Activated T-cell treated with anti-CD3 and anti-CD28 coated beads, Interleukin-2, amount 50 U/mL, for 4 hours (primary cell): ENCODE data around the gene NABP2. TPM values are rescaled to one million over a fixed set of nuclear protein-coding genes. Genes with fewer than 3 reads are reported as not detected.
A peak's percentile ranks its signal among the peaks of the same experiment; 100 is the strongest.
"Not testable (repeated sequence)": the region's sequence is repeated elsewhere in the genome, so short reads cannot be mapped to it uniquely, and the experiment has no call there.

Experiments
- ATAC-seq, 2 donors: fragments of 200-7000 bp; cut with Tn5 transposase; one replicate each; pipeline ENCODE4 v1.10.0; 2021
- DNase-seq: peaks from one replicate; pipeline ENCODE4 v3.0.0-alpha.2; 2020
- H3K27me3 Mint-ChIP-seq: one replicate; pipeline ENCODE4 v1.8.0; 2021; ENCODE audit warnings: low read depth, mixed read lengths
- H3K36me3 Mint-ChIP-seq: one replicate; pipeline ENCODE4 v1.8.0; 2022; ENCODE audit warnings: mixed read lengths; ENCODE audit not compliant: insufficient read depth
- H3K4me1 Mint-ChIP-seq: one replicate; pipeline ENCODE4 v1.8.0; 2021; ENCODE audit warnings: low read depth, mixed read lengths
- H3K4me3 Mint-ChIP-seq: one replicate; pipeline ENCODE4 v1.8.0; 2021; ENCODE audit warnings: mild to moderate bottlenecking, moderate library complexity, mixed read lengths
- H3K9me3 Mint-ChIP-seq: one replicate; pipeline ENCODE4 v1.8.0; 2021; ENCODE audit warnings: mixed read lengths
- total RNA-seq, 3 donors: library from RNA; stranded (reverse); gene quantifications; one replicate each; pipeline ENCODE4 v1.2.1, GENCODE V29; 2021

NABP2 gene
- total RNA-seq, 3 donors from 2014 or later, result 92.7 to 103 (median 98.9) TPM

GRCh38 chr12:56262955-56263354 lies 38.8 kb downstream of the NABP2 start:
- H3K4me3 Mint-ChIP-seq, DNase-seq: not testable (repeated sequence)
- H3K4me1 Mint-ChIP-seq, result peaks cover 20% of the 10 kb centered on the region

DNA sequence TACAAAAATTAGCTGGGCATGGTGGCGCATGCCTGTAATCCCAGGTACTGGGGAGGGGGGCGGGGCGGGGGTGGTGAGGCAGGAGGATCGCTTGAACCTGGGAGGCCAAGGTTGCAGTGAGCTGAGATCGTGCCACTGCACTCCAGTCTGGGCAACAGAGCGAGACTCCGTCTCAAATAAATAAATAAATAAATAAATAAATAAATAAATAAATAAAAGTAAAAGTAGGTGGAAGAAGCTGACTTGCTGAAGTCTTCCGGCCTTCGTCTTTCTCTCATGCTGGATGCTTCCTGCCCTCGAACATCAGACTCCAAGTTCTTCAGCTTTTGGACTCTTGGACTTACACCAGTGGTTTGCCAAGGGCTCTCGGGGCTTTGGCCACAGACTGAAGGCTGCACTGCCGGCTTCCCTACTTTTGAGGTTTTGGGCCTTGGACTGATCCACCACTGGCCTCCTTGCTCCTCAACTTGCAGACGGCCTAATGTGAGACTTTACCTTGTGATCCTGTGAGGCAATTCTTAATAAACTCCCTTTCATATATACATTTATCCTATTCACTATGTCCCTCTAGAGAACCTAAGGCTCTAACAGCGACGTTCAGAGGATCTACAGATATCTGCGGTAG lies 42.0 kb downstream of the NABP2 start:
- Mint-ChIP-seq H3K4me1 (peaks cover 15% of the 10 kb centered on the region), H3K4me3 (peak overlapping the region; percentile 88)
- not testable (repeated sequence) for H3K9me3 Mint-ChIP-seq, H3K36me3 Mint-ChIP-seq, ATAC-seq, H3K27me3 Mint-ChIP-seq, DNase-seq

More at GRCh38 chr12:56262955-56263354, 38.8 kb downstream of the NABP2 start:
- not testable (repeated sequence) for H3K9me3 Mint-ChIP-seq, ATAC-seq, H3K27me3 Mint-ChIP-seq, H3K36me3 Mint-ChIP-seq

DNA sequence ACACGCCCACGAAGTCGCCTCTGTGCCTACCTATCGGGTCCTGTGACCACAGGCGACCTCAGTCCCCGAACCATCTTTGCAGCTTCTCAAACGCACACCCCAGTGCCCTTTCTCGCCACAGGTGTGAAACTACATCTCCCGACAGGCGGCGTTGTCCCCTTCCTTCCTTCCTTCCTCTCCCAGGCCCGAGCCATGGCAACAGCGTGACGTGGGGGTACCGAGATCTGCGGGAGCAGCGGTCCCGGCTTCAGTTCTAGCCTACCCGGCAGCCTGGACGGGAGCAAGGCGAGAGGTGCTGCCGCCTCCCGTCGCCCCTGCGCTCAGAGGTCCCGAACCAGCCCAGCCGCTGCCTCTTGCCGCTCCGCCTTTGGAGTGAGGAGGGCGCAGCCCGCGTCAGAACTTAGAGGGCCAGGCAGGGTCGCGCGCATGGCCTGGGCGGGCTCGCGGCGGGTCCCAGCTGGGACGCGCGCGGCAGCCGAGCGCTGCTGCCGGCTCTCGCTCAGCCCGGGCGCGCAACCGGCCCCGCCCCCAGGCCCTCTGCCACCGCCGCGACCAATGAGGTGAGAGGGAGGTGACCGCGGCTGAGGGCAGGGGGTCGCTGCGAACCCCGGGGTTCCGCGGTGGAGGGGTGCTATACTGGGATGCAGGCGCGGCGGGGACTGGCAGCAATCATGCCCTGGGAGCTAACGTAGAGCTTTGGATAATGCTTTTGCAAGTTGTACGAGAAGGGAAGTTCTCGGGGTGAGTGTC lies 42.7 kb downstream of the NABP2 start, which contains the start of gene COQ10A:
COQ10A (plus strand) TSS at position 250 of the 750 bp plus-strand sequence; CDS start at position 427, 177 bp downstream.
- H3K4me3 Mint-ChIP-seq, result peak within 1 kb of the TSS; percentile 88
- DNase-seq, result peak; percentile 86
- no peaks in the 10 kb centered on the region for H3K9me3 Mint-ChIP-seq
- peaks cover 12% of the 10 kb centered on the region for H3K36me3 Mint-ChIP-seq
- no peaks in the 10 kb centered on the region for H3K27me3 Mint-ChIP-seq
- peaks cover 15% of the 10 kb centered on the region for H3K4me1 Mint-ChIP-seq
- peak; percentile 93 for ATAC-seq

DNA sequence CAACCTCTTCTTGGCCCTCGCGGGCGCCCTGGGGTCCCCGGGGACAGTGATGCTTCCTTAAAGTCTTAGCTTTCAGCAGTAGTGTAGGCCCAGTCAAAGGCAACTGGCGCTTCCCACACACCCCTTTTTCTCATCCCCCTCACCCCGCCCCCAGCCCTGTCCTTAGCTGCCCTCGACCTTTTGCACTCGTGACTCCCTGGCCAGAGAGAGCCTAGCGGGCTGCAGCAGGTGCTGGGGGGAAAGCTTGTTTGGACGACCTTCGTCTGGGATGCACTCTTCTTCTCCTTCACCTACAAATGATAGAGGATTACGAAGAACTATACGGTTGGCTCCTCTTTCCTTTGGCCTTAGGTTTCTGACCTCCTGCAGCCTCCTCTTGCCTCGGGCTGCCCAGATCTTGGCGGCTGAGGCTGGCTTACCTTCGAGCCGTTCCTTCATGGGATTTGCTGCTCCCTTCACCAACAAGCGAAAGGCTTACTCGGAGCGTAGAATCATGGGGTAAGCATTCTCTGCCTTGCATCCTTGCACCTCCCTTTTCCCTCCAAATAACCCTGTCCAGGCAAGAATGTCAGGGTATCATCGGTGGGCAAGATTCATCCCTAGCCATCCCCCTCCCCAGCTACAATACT lies 43.4 kb downstream of the NABP2 start:
- ATAC-seq (peak in 1 of 2 donors; percentile 0), DNase-seq (no peak)
- H3K36me3 Mint-ChIP-seq, result peaks cover 16% of the 10 kb centered on the region

GRCh38 chr12:56271031-56271430 lies 46.9 kb downstream of the NABP2 start:
- Mint-ChIP-seq H3K36me3 (peaks cover 35% of the 10 kb centered on the region), H3K4me1 (peaks cover 15% of the 10 kb centered on the region), H3K9me3 (no peaks in the 10 kb centered on the region), H3K4me3 (no peak overlapping the region), H3K27me3 (no peaks in the 10 kb centered on the region)
- ATAC-seq, result no peak
- no peak for DNase-seq

More for the DNA sequence above, 43.4 kb downstream of the NABP2 start:
- Mint-ChIP-seq H3K27me3 (no peaks in the 10 kb centered on the region), H3K4me1 (peaks cover 15% of the 10 kb centered on the region), H3K4me3 (peak overlapping the region; percentile 88), H3K9me3 (no peaks in the 10 kb centered on the region)

DNA sequence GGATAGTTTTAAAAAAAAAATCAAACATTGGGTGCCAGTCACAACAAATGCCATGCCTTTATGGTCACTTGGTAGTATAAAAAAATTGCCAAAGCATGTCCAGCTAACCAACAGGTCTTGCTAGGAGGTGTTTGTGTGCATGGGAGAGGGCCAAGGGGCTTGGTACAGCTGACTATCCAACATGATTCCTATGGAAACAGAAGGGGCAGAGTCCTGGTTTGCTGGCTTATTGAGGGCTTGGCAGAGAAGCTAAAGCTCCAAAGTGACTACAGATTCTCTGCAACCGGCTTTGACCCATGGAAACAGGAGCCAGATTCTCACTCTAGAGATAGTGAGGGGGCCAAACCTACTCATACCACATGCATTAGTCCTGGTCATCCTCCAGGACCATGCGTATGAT lies 48.3 kb downstream of the NABP2 start:
- not testable (repeated sequence) for ATAC-seq, H3K27me3 Mint-ChIP-seq, DNase-seq, H3K4me3 Mint-ChIP-seq, H3K4me1 Mint-ChIP-seq, H3K9me3 Mint-ChIP-seq
- H3K36me3 Mint-ChIP-seq, result peaks cover 39% of the 10 kb centered on the region

GRCh38 chr12:56274299-56274698 lies 50.2 kb downstream of the NABP2 start:
- no peaks in the 10 kb centered on the region for H3K27me3 Mint-ChIP-seq
- DNase-seq, result no peak
- H3K4me1 Mint-ChIP-seq, result no peaks in the 10 kb centered on the region
- H3K9me3 Mint-ChIP-seq, result no peaks in the 10 kb centered on the region
- peaks cover 42% of the 10 kb centered on the region for H3K36me3 Mint-ChIP-seq
- H3K4me3 Mint-ChIP-seq, result no peak overlapping the region
- ATAC-seq, result no peak

GRCh38 chr12:56278905-56279304 lies 54.8 kb downstream of the NABP2 start:
- ATAC-seq (no peak), DNase-seq (no peak)
- Mint-ChIP-seq H3K4me3 (no peak overlapping the region), H3K27me3 (no peaks in the 10 kb centered on the region), H3K4me1 (no peaks in the 10 kb centered on the region), H3K9me3 (no peaks in the 10 kb centered on the region), H3K36me3 (peaks cover 45% of the 10 kb centered on the region)

Other genes with a start within 250 kb of the NABP2 start
- gene SUOX, start 227.1 kb upstream of the NABP2 start, total RNA-seq, result 1 to 10 TPM in 2 of 3 donors, under 1 TPM in 1; 0.68 to 1.3 (median 1.2) TPM
- 10 to 100 TPM in 2 of 3 donors, 1 to 10 TPM in 1; 9.4 to 14.6 (median 10.5) TPM for gene IKZF4, start 203.3 kb upstream of the NABP2 start, total RNA-seq
- gene RPS26, start 182.4 kb upstream of the NABP2 start, total RNA-seq, result 100 to 1,000 TPM in 2 of 3 donors, 10 to 100 TPM in 1; 73.1 to 118 (median 110) TPM
- 1 to 10 TPM in 1 of 3 donors, under 1 TPM in 2; 0.48 to 1.6 (median 0.63) TPM for gene ERBB3, start 144.2 kb upstream of the NABP2 start, total RNA-seq
- 100 to 1,000 TPM; 538 to 590 (median 573) TPM for gene PA2G4, start 119.8 kb upstream of the NABP2 start, total RNA-seq
- gene RPL41, start 107.7 kb upstream of the NABP2 start, total RNA-seq, result 1,000 to 10,000 TPM; 3,827 to 4,080 (median 3,837) TPM
- gene ZC3H10, start 106.1 kb upstream of the NABP2 start, total RNA-seq, result 1 to 10 TPM; 7.4 to 8.3 (median 8.2) TPM
- gene ESYT1, start 96.1 kb upstream of the NABP2 start, total RNA-seq, result 100 to 1,000 TPM in 2 of 3 donors, 10 to 100 TPM in 1; 95.9 to 113 (median 106) TPM
- gene MYL6B, start 71.8 kb upstream of the NABP2 start, total RNA-seq, result 10 to 100 TPM; 30.3 to 34.5 (median 30.8) TPM
- 100 to 1,000 TPM; 684 to 725 (median 686) TPM for gene MYL6, start 66.0 kb upstream of the NABP2 start, total RNA-seq
- 10 to 100 TPM; 85.7 to 92.9 (median 86.4) TPM for gene SMARCC2, start 34.9 kb upstream of the NABP2 start, total RNA-seq
- gene RNF41, start 2.4 kb upstream of the NABP2 start, total RNA-seq, result 10 to 100 TPM; 39.3 to 45.6 (median 40.1) TPM
- under 1 TPM; 0.53 to 0.84 (median 0.79) TPM for gene SLC39A5, start 5.7 kb downstream of the NABP2 start, total RNA-seq
- 10 to 100 TPM; 60.8 to 70.3 (median 67.5) TPM for gene ANKRD52, start 34.0 kb downstream of the NABP2 start, total RNA-seq
- 10 to 100 TPM; 11.1 to 13.7 (median 11.5) TPM for gene COQ10A, start 42.6 kb downstream of the NABP2 start, total RNA-seq
- 100 to 1,000 TPM; 344 to 373 (median 354) TPM for gene CS, start 76.0 kb downstream of the NABP2 start, total RNA-seq
- 100 to 1,000 TPM; 162 to 178 (median 174) TPM for gene CNPY2, start 91.6 kb downstream of the NABP2 start, total RNA-seq
- 10 to 100 TPM; 16.4 to 20.3 (median 17.3) TPM for gene PAN2, start 109.7 kb downstream of the NABP2 start, total RNA-seq
- 10 to 100 TPM; 19.8 to 35.1 (median 26.4) TPM for gene IL23A, start 114.5 kb downstream of the NABP2 start, total RNA-seq
- 10 to 100 TPM; 35.8 to 55.5 (median 50.4) TPM for gene STAT2, start 135.8 kb downstream of the NABP2 start, total RNA-seq
- under 1 TPM in 1 of 3 donors, not detected in 2; 0.16 TPM for gene APOF, start 138.5 kb downstream of the NABP2 start, total RNA-seq
- gene TIMELESS, start 225.1 kb downstream of the NABP2 start, total RNA-seq, result 10 to 100 TPM; 35.2 to 45.2 (median 36.6) TPM
- gene MIP, start 230.3 kb downstream of the NABP2 start, total RNA-seq, result under 1 TPM in 1 of 3 donors, not detected in 2; 0.08 TPM
- gene SPRYD4, start 244.2 kb downstream of the NABP2 start, total RNA-seq, result 1 to 10 TPM; 4.0 to 4.8 (median 4.1) TPM